BE2C (cell line): ENCODE data around the gene NBL1.
A peak's percentile ranks its signal among the peaks of the same experiment; 100 is the strongest.

Experiments
- DNase-seq: peaks from one replicate; pipeline ENCODE4 v3.0.0-alpha.2; 2020
- H3K27me3 ChIP-seq: fragments of 250-450 bp; sonication (Bioruptor Pico); 2 replicates; pipeline ENCODE4 v1.5.1; 2020; ENCODE audit warnings: mild to moderate bottlenecking
- H3K36me3 ChIP-seq: fragments of 250-450 bp; sonication (Bioruptor Pico); 2 replicates; pipeline ENCODE4 v1.5.1; 2020; ENCODE audit warnings: mild to moderate bottlenecking
- H3K4me1 ChIP-seq: fragments of 250-450 bp; sonication (Bioruptor Pico); 2 replicates; pipeline ENCODE4 v1.5.1; 2020
- H3K4me3 ChIP-seq: 2 replicates; pipeline ENCODE4 v1.5.1; 2011; ENCODE audit warnings: low read depth, low read length
- H3K9me3 ChIP-seq: fragments of 250-450 bp; sonication (Bioruptor Pico); 2 replicates; pipeline ENCODE4 v1.5.1; 2020
- CTCF ChIP-seq: IDR thresholded peaks from 2 replicates; pipeline ENCODE4 v1.5.1; 2012; ENCODE audit warnings: mild to moderate bottlenecking, low read depth, low read length

The NBL1 gene

GRCh38 chr1:19655718-19656080, 11.6 kb downstream of the NBL1 start:
- Histone ChIP-seq H3K36me3 (no peaks in the 10 kb centered on the region), H3K4me3 (no peak overlapping the region), H3K9me3 (no peaks in the 10 kb centered on the region), H3K27me3 (no peaks in the 10 kb centered on the region), H3K4me1 (no peaks in the 10 kb centered on the region)
- DNase-seq: no peak
- no peak for TF ChIP-seq CTCF

GRCh38 chr1:19656134-19656779, 12.1 kb downstream of the NBL1 start:
- no peaks in the 10 kb centered on the region for H3K9me3 ChIP-seq
- H3K4me3 ChIP-seq: no peak overlapping the region
- H3K4me1 ChIP-seq: no peaks in the 10 kb centered on the region
- no peak for DNase-seq
- no peaks in the 10 kb centered on the region for H3K27me3 ChIP-seq
- no peaks in the 10 kb centered on the region for H3K36me3 ChIP-seq
- TF ChIP-seq CTCF: no peak

- H3K4me1 ChIP-seq: no peaks in the 10 kb centered on the region
- no peaks in the 10 kb centered on the region for H3K36me3 ChIP-seq
- H3K9me3 ChIP-seq: no peaks in the 10 kb centered on the region
- no peaks in the 10 kb centered on the region for H3K27me3 ChIP-seq
- DNase-seq: peak; percentile 35
- no peak overlapping the region for H3K4me3 ChIP-seq
- no peak for TF ChIP-seq CTCF
These were observed 12.8 kb downstream of the NBL1 start for GRCh38 chr1:19656780-19657466.

- Histone ChIP-seq H3K9me3 (no peaks in the 10 kb centered on the region), H3K36me3 (no peaks in the 10 kb centered on the region), H3K27me3 (no peaks in the 10 kb centered on the region), H3K4me1 (no peaks in the 10 kb centered on the region), H3K4me3 (no peak overlapping the region)
- no peak for DNase-seq
- TF ChIP-seq CTCF: no peak
These were observed 13.4 kb downstream of the NBL1 start for GRCh38 chr1:19657511-19657910.

- Histone ChIP-seq H3K9me3 (no peaks in the 10 kb centered on the region), H3K4me3 (no peak overlapping the region), H3K36me3 (no peaks in the 10 kb centered on the region), H3K27me3 (no peaks in the 10 kb centered on the region), H3K4me1 (no peaks in the 10 kb centered on the region)
- TF ChIP-seq CTCF: no peak
- no peak for DNase-seq
These were observed 14.1 kb downstream of the NBL1 start for GRCh38 chr1:19658186-19658585.

- TF ChIP-seq CTCF: peak; percentile 48
- Histone ChIP-seq H3K36me3 (no peaks in the 10 kb centered on the region), H3K4me3 (no peak overlapping the region), H3K4me1 (no peaks in the 10 kb centered on the region), H3K9me3 (no peaks in the 10 kb centered on the region), H3K27me3 (no peaks in the 10 kb centered on the region)
- no peak for DNase-seq
These were observed 17.7 kb downstream of the NBL1 start for GRCh38 chr1:19661721-19662228.
